OCI-LY1 (cell line): ENCODE results near the gene ETV5.

Experiments
- H2AFZ ChIP-seq: fragments of 200-600 bp; sonication (generic), shearing (Covaris generic); 2 replicates; pipeline ENCODE4 v1.6.0; 2014; ENCODE audit warnings: antibody characterized with exemption, mild to moderate bottlenecking, low read length
- H3F3A ChIP-seq: fragments of 200-600 bp; sonication (generic), shearing (Covaris generic); 2 replicates; pipeline ENCODE4 v1.6.0; 2014; ENCODE audit warnings: mild to moderate bottlenecking, antibody characterized with exemption, low read length, moderate library complexity; ENCODE audit not compliant: insufficient read depth
- H3K27ac ChIP-seq: fragments of 200-600 bp; sonication (generic); 2 replicates; pipeline ENCODE4 v1.5.1; 2014; ENCODE audit warnings: low read length, mixed run types, mild to moderate bottlenecking, low read depth; ENCODE audit not compliant: poor library complexity, severe bottlenecking
- H3K27me3 ChIP-seq: fragments of 200-600 bp; sonication (generic); 2 replicates; pipeline ENCODE4 v1.6.0; 2014; ENCODE audit warnings: antibody characterized with exemption, mild to moderate bottlenecking, low read length, moderate library complexity; ENCODE audit not compliant: insufficient read depth
- H3K36me3 ChIP-seq: fragments of 200-600 bp; sonication (generic); 2 replicates; pipeline ENCODE4 v1.6.1; 2014; ENCODE audit warnings: mild to moderate bottlenecking, antibody characterized with exemption, low read length, moderate library complexity, mixed read lengths; ENCODE audit not compliant: insufficient read depth
- H3K4me1 ChIP-seq: fragments of 200-600 bp; sonication (generic); 2 replicates; pipeline ENCODE4 v1.5.1; 2014; ENCODE audit warnings: mild to moderate bottlenecking, low read length, moderate library complexity; ENCODE audit not compliant: insufficient read depth, severe bottlenecking
- H3K4me2 ChIP-seq: fragments of 200-600 bp; sonication (generic), shearing (Covaris generic); 2 replicates; pipeline ENCODE4 v1.6.1; 2014; ENCODE audit warnings: low read length
- H3K4me3 ChIP-seq: fragments of 200-600 bp; sonication (generic); 2 replicates; pipeline ENCODE4 v1.5.1; 2014; ENCODE audit warnings: low read length, low read depth, mild to moderate bottlenecking, mixed read lengths; ENCODE audit not compliant: poor library complexity, severe bottlenecking
- H3K79me2 ChIP-seq: fragments of 200-600 bp; shearing (Covaris generic); 2 replicates; pipeline ENCODE4 v1.6.1; 2016; ENCODE audit warnings: mixed run types, low read length, mixed read lengths; ENCODE audit not compliant: insufficient read depth
- H3K9ac ChIP-seq: fragments of 200-600 bp; sonication (generic), shearing (Covaris generic); 2 replicates; pipeline ENCODE4 v1.6.1; 2014; ENCODE audit warnings: mild to moderate bottlenecking, low read length, mixed read lengths
- H3K9me2 ChIP-seq: fragments of 200-600 bp; sonication (generic), shearing (Covaris generic); 2 replicates; pipeline ENCODE4 v1.6.1; 2014; ENCODE audit warnings: low read depth, mild to moderate bottlenecking, low read length, mixed read lengths
- H3K9me3 ChIP-seq: fragments of 200-600 bp; shearing (Covaris generic); 2 replicates; pipeline ENCODE4 v1.6.1; 2014; ENCODE audit warnings: low read length, mixed read lengths
- H4K20me1 ChIP-seq: fragments of 200-600 bp; sonication (generic), shearing (Covaris generic); 2 replicates; pipeline ENCODE4 v1.6.0; 2016; ENCODE audit warnings: mild to moderate bottlenecking, low read length; ENCODE audit not compliant: insufficient read depth
- CTCF ChIP-seq: fragments of 200-600 bp; sonication (generic), shearing (Covaris generic); IDR thresholded peaks from 2 replicates; pipeline ENCODE4 v1.5.1; 2017; ENCODE audit warnings: mild to moderate bottlenecking, antibody characterized with exemption, low read length, moderate library complexity, mixed read lengths
- EZH2 ChIP-seq: fragments of 200-600 bp; sonication (generic), shearing (Covaris generic); IDR thresholded peaks from 2 replicates; pipeline ENCODE4 v1.8.0; 2017; ENCODE audit warnings: borderline replicate concordance, mixed run types, mild to moderate bottlenecking, antibody characterized with exemption, low read length, moderate library complexity, mixed read lengths

ETV5 gene

GRCh38 chr3:186108941-186109865 lies at the start of gene ETV5:
Gene ETV5 (minus strand): TSS chr3:186109089. CDS start chr3:186105868, 3,221 bp downstream.
- no peaks in the 10 kb centered on the region for H3K36me3 ChIP-seq
- no peak within 1 kb of the TSS for H3K27ac ChIP-seq
- no peak within 1 kb of the TSS for H2AFZ ChIP-seq
- no peak for TF ChIP-seq CTCF
- TF ChIP-seq EZH2: no peak
- H3K4me3 ChIP-seq: peak within 1 kb of the TSS; percentile 55
- H3K4me2 ChIP-seq: peak within 1 kb of the TSS; percentile 60
- no peak within 1 kb of the TSS for H3K9ac ChIP-seq
- H3K4me1 ChIP-seq: peaks cover 22% of the 10 kb centered on the region
- H4K20me1 ChIP-seq: no peaks in the 10 kb centered on the region
- no peaks in the 10 kb centered on the region for H3K79me2 ChIP-seq
- no peaks in the 10 kb centered on the region for H3K9me2 ChIP-seq
- peaks cover 15% of the 10 kb centered on the region; the same call in 1 of the 2 replicates for H3K27me3 ChIP-seq
- H3K9me3 ChIP-seq: no peaks in the 10 kb centered on the region
- H3F3A ChIP-seq: no peaks in the 10 kb centered on the region

DNA sequence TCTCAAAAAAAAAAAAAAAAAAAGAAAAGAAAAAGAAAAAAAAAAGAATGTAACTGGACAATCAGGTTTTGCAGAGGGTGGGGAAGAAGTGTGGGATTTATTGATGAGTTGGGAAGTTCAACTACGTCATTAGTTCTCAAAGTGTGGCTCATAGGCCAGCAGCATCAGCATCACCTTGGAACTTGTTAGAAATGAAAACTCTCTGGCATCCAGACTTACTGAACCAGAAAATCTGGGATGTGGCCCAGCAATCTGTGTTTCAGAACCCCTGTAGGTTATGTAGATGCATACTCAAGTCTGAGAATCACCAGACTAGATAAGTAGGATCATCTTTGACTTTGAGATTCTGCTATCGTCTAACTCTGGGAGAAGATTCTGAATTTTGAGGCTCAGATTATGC lies 45.8 kb upstream of the ETV5 start:
- H3K36me3 ChIP-seq: no peaks in the 10 kb centered on the region
- no peak for TF ChIP-seq CTCF
- no peak for TF ChIP-seq EZH2
- H3K79me2 ChIP-seq: no peaks in the 10 kb centered on the region
- no peak overlapping the region for H3K9ac ChIP-seq
- no peak overlapping the region for H3K4me2 ChIP-seq
- no peak overlapping the region for H3K27ac ChIP-seq
- H3K27me3 ChIP-seq: peaks cover 7% of the 10 kb centered on the region; the same call in 1 of the 2 replicates
- no peaks in the 10 kb centered on the region for H3K9me3 ChIP-seq
- H3K4me3 ChIP-seq: no peak overlapping the region
- H3F3A ChIP-seq: no peaks in the 10 kb centered on the region
- no peak overlapping the region for H2AFZ ChIP-seq
- H4K20me1 ChIP-seq: no peaks in the 10 kb centered on the region
- no peaks in the 10 kb centered on the region; the same call in 1 of the 2 replicates for H3K9me2 ChIP-seq
- H3K4me1 ChIP-seq: peaks cover 31% of the 10 kb centered on the region

GRCh38 chr3:186152889-186153292 lies 44.0 kb upstream of the ETV5 start:
- Histone ChIP-seq H3K27me3 (peaks cover 7% of the 10 kb centered on the region; the same call in 1 of the 2 replicates), H3K27ac (peak overlapping the region; percentile 45), H3K79me2 (no peaks in the 10 kb centered on the region), H3K4me2 (peak overlapping the region; percentile 3; the same call in 1 of the 2 replicates), H3K4me1 (peaks cover 31% of the 10 kb centered on the region), H2AFZ (no peak overlapping the region), H3K9me3 (no peaks in the 10 kb centered on the region), H3K4me3 (no peak overlapping the region), H3K9me2 (no peaks in the 10 kb centered on the region; the same call in 1 of the 2 replicates), H3K9ac (no peak overlapping the region), H3K36me3 (no peaks in the 10 kb centered on the region), H3F3A (no peaks in the 10 kb centered on the region), H4K20me1 (no peaks in the 10 kb centered on the region)
- TF ChIP-seq CTCF (no peak), EZH2 (no peak)
